Gastroesophageal sphincter (tissue), 4 donors: ENCODE results near the gene GPR141. TPM values are rescaled to one million over a fixed set of nuclear protein-coding genes. Genes with fewer than 3 reads are reported as not detected.

Source experiments
- ATAC-seq: fragments of 150-250 bp; one replicate; pipeline ENCODE4 v1.9.1; 2016; ENCODE audit warnings: mild to moderate bottlenecking, moderate library complexity
- H3K27ac ChIP-seq, 4 donors: fragments of 200-600 bp; sonication (generic) in 3 of 4; 1 replicate in 3 of 4; 2 replicates in 1 of 4; pipeline ENCODE4 v1.5.1; 2016 to 2019
- H3K27me3 ChIP-seq: fragments of 200-600 bp; sonication (generic); one replicate; pipeline ENCODE4 v1.5.1; 2019
- H3K36me3 ChIP-seq, 2 donors: fragments of 200-600 bp; sonication (generic); one replicate each; pipeline ENCODE4 v1.5.1; 2019; ENCODE audit warnings: control low read depth in 1 of 2
- H3K4me1 ChIP-seq, 3 donors: fragments of 200-600 bp; sonication (generic); 1 replicate in 2 of 3; 2 replicates in 1 of 3; pipeline ENCODE4 v1.5.1; 2016 to 2019; ENCODE audit warnings: control low read depth in 2 of 3
- H3K4me3 ChIP-seq, 2 donors: fragments of 200-600 bp; sonication (generic); one replicate each; pipeline ENCODE4 v1.5.1; 2019; ENCODE audit warnings: mild to moderate bottlenecking in 1 of 2, moderate library complexity in 1 of 2
- H3K9me3 ChIP-seq, 3 donors: fragments of 200-600 bp; sonication (generic); one replicate each; pipeline ENCODE4 v1.5.1; 2017 to 2019; ENCODE audit warnings: control low read depth in 2 of 3
- EP300 ChIP-seq: sonication (generic); formaldehyde crosslinking; IDR thresholded peaks from one replicate; pipeline ENCODE4 v1.6.1; 2017; ENCODE audit warnings: antibody characterized with exemption, mild to moderate bottlenecking
- POLR2A ChIP-seq, 2 donors: fragments of 450-650 bp; IDR thresholded peaks; one replicate each; pipeline ENCODE4 v1.6.1; 2017; ENCODE audit warnings: antibody characterized with exemption in 2 of 2, mild to moderate bottlenecking in 2 of 2, moderate library complexity in 1 of 2
- POLR2AphosphoS5 ChIP-seq: sonication (generic); formaldehyde crosslinking; IDR thresholded peaks from one replicate; pipeline ENCODE4 v1.6.1; 2017; ENCODE audit warnings: antibody characterized with exemption
- WGBS, 2 donors: methylation state at CpG; one replicate each; pipeline ENCODE4 v1.1.5; 2018; ENCODE audit warnings: low coverage in 1 of 2; 5-methylcytosine and 5-hydroxymethylcytosine counted together
- total RNA-seq, 4 donors: library from RNA; depleted of rRNA; stranded (reverse); fragments of >200 nt; gene quantifications; one replicate each; pipeline ENCODE4 v1.1.0, GENCODE V29; 2016
- TF ChIP-seq, protein P1 (sequence below), 4 experiments: fragments of 200-600 bp in 2 of 4; fragments of 450-650 bp in 2 of 4; sonication (generic) in 1 of 4; IDR thresholded peaks; one replicate each; pipeline ENCODE4 v1.5.1; 2017 to 2019; ENCODE audit warnings: antibody characterized with exemption in 4 of 4, mild to moderate bottlenecking in 2 of 4, moderate library complexity in 2 of 4

GPR141 gene
- total RNA-seq, 4 donors from 2014 or later, result 1.2 TPM; not detected in 3

GRCh38 chr7:37769291-37769690 is 85.7 kb downstream of the GPR141 start:
- WGBS, 2 donors, result 29% methylated on average over 1 of the region's 1 CpG
- ATAC-seq, result no peak

GRCh38 chr7:37769726-37770125 is 86.2 kb downstream of the GPR141 start:
- no peak for TF ChIP-seq EP300
- no peak for TF ChIP-seq POLR2AphosphoS5
- TF ChIP-seq POLR2A (IDR thresholded peaks at IDR 0.05), result no peak
- TF ChIP-seq, protein P1, sequence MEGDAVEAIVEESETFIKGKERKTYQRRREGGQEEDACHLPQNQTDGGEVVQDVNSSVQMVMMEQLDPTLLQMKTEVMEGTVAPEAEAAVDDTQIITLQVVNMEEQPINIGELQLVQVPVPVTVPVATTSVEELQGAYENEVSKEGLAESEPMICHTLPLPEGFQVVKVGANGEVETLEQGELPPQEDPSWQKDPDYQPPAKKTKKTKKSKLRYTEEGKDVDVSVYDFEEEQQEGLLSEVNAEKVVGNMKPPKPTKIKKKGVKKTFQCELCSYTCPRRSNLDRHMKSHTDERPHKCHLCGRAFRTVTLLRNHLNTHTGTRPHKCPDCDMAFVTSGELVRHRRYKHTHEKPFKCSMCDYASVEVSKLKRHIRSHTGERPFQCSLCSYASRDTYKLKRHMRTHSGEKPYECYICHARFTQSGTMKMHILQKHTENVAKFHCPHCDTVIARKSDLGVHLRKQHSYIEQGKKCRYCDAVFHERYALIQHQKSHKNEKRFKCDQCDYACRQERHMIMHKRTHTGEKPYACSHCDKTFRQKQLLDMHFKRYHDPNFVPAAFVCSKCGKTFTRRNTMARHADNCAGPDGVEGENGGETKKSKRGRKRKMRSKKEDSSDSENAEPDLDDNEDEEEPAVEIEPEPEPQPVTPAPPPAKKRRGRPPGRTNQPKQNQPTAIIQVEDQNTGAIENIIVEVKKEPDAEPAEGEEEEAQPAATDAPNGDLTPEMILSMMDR (IDR thresholded peaks at IDR 0.05), result no peak
- Histone ChIP-seq H3K27me3 (no peaks in the 10 kb centered on the region), H3K36me3 (no peaks in the 10 kb centered on the region), H3K4me1 (no peaks in the 10 kb centered on the region), H3K4me3 (no peak overlapping the region), H3K9me3 (no peaks in the 10 kb centered on the region), H3K27ac (no peak overlapping the region)
- ATAC-seq, result no peak
- 85 to 100% methylated on average over 1 to 3 of the region's 3 CpGs for WGBS, 2 donors

More at GRCh38 chr7:37769291-37769690, 85.7 kb downstream of the GPR141 start:
- Histone ChIP-seq H3K9me3 (no peaks in the 10 kb centered on the region), H3K27me3 (no peaks in the 10 kb centered on the region), H3K4me3 (no peak overlapping the region), H3K4me1 (no peaks in the 10 kb centered on the region), H3K27ac (no peak overlapping the region), H3K36me3 (no peaks in the 10 kb centered on the region)
- TF ChIP-seq POLR2A (IDR thresholded peaks at IDR 0.05), result no peak
- TF ChIP-seq, protein P1 (IDR thresholded peaks at IDR 0.05), result no peak
- no peak for TF ChIP-seq POLR2AphosphoS5
- no peak for TF ChIP-seq EP300

- no peak overlapping the region for H3K27ac ChIP-seq
- H3K27me3 ChIP-seq, result no peaks in the 10 kb centered on the region
- no peaks in the 10 kb centered on the region for H3K4me1 ChIP-seq
- 79 to 80% methylated on average over 6 of the region's 6 CpGs for WGBS, 2 donors
- TF ChIP-seq POLR2AphosphoS5 (no peak), POLR2A (IDR thresholded peaks at IDR 0.05) (no peak), EP300 (no peak)
- TF ChIP-seq, protein P1 (IDR thresholded peaks at IDR 0.05), result no peak
- no peak for ATAC-seq
- H3K36me3 ChIP-seq, result no peaks in the 10 kb centered on the region
- no peaks in the 10 kb centered on the region for H3K9me3 ChIP-seq
- H3K4me3 ChIP-seq, result no peak overlapping the region
Observed at GRCh38 chr7:37770838-37771237, 87.3 kb downstream of the GPR141 start.

DNA sequence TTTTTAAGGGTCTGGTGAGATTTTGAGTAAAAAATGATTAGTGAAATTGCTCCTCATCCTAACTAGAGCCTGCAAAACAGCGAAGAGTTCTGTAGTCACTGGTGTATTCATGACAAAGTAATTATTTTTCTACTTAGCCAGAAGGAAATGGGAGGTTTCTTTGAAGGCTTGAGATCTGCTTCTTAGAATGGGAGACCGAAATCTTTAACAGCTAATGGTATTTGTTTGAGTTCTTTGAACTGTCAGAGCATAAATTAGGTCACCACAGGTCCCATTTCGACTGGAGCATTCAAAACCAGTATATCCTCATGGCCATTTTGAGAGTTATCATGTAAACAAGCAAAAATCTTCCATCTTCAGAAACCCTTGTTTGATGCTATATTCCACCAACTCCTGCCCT is 87.8 kb downstream of the GPR141 start:
- Histone ChIP-seq H3K27ac (no peak overlapping the region), H3K4me3 (no peak overlapping the region), H3K27me3 (no peaks in the 10 kb centered on the region), H3K4me1 (no peaks in the 10 kb centered on the region), H3K36me3 (no peaks in the 10 kb centered on the region), H3K9me3 (no peaks in the 10 kb centered on the region)
- TF ChIP-seq POLR2AphosphoS5, result no peak
- TF ChIP-seq POLR2A (IDR thresholded peaks at IDR 0.05), result no peak
- no peak for TF ChIP-seq EP300
- TF ChIP-seq, protein P1 (IDR thresholded peaks at IDR 0.05), result no peak
- WGBS, 2 donors, result 44 to 64% methylated on average over 3 of the region's 3 CpGs
- no peak for ATAC-seq

GRCh38 chr7:37771801-37772200 is 88.2 kb downstream of the GPR141 start:
- H3K36me3 ChIP-seq, result no peaks in the 10 kb centered on the region
- WGBS, 2 donors, result 40% methylated on average over 1 of the region's 1 CpG; no CpG with 5 or more reads in 1 of the 2 donors
- ATAC-seq, result no peak
- no peak overlapping the region for H3K4me3 ChIP-seq
- no peaks in the 10 kb centered on the region for H3K27me3 ChIP-seq
- TF ChIP-seq POLR2A (IDR thresholded peaks at IDR 0.05), result no peak
- TF ChIP-seq, protein P1 (IDR thresholded peaks at IDR 0.05), result no peak
- TF ChIP-seq EP300, result no peak
- no peak for TF ChIP-seq POLR2AphosphoS5
- no peaks in the 10 kb centered on the region for H3K9me3 ChIP-seq
- no peak overlapping the region for H3K27ac ChIP-seq
- H3K4me1 ChIP-seq, result no peaks in the 10 kb centered on the region
